HL-60 (cell line): ENCODE measurements around the gene COX6A2.

Experiments
- GABPA ChIP-seq: IDR thresholded peaks from 2 replicates; pipeline ENCODE4 v1.6.1; 2012; ENCODE audit warnings: low read depth
- REST ChIP-seq: IDR thresholded peaks from 2 replicates; pipeline ENCODE4 v1.6.1; 2012; ENCODE audit warnings: low read depth; ENCODE audit not compliant: insufficient replicate concordance
- TF ChIP-seq, protein P1 (sequence below): IDR thresholded peaks from one replicate; pipeline ENCODE4 v1.5.1; 2011; ENCODE audit warnings: low read length, control low read depth, inconsistent platforms; ENCODE audit not compliant: insufficient read depth

- TF ChIP-seq, protein P1, sequence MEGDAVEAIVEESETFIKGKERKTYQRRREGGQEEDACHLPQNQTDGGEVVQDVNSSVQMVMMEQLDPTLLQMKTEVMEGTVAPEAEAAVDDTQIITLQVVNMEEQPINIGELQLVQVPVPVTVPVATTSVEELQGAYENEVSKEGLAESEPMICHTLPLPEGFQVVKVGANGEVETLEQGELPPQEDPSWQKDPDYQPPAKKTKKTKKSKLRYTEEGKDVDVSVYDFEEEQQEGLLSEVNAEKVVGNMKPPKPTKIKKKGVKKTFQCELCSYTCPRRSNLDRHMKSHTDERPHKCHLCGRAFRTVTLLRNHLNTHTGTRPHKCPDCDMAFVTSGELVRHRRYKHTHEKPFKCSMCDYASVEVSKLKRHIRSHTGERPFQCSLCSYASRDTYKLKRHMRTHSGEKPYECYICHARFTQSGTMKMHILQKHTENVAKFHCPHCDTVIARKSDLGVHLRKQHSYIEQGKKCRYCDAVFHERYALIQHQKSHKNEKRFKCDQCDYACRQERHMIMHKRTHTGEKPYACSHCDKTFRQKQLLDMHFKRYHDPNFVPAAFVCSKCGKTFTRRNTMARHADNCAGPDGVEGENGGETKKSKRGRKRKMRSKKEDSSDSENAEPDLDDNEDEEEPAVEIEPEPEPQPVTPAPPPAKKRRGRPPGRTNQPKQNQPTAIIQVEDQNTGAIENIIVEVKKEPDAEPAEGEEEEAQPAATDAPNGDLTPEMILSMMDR, result no peak
- TF ChIP-seq REST (no peak), GABPA (no peak)
These were observed 18.7 kb downstream of the COX6A2 start for GRCh38 chr16:31409433-31409832.
